ENCODE measurements around the gene VWA8.

- no peak for TF ChIP-seq POLR2AphosphoS5 (IDR thresholded peaks at IDR 0.05; ENCODE audit: low read depth, low read length)
- no peak for TF ChIP-seq TAF7 (optimal IDR thresholded peaks at IDR 0.05; ENCODE audit: borderline replicate concordance, low read depth, low read length)
- TF ChIP-seq ATF2 (IDR thresholded peaks at IDR 0.05; ENCODE audit: low read length) = no peak
- TF ChIP-seq KDM5A (IDR thresholded peaks at IDR 0.05; ENCODE audit: low read length) = no peak
- TF ChIP-seq E2F6 (IDR thresholded peaks at IDR 0.05) = no peak
Observed at GRCh38 chr13:41652735-41653361, 308.1 kb downstream of the VWA8 start.
